CD4-positive, alpha-beta T cell treated with Interleukin-15 for 4 hours (primary cell): Measurements from ENCODE around the gene RBFOX1.

Experiments used
- DNase-seq: peaks from one replicate; pipeline ENCODE4 v3.0.0-alpha.2; 2020; ENCODE audit warnings: low spot score

The RBFOX1 gene

DNA sequence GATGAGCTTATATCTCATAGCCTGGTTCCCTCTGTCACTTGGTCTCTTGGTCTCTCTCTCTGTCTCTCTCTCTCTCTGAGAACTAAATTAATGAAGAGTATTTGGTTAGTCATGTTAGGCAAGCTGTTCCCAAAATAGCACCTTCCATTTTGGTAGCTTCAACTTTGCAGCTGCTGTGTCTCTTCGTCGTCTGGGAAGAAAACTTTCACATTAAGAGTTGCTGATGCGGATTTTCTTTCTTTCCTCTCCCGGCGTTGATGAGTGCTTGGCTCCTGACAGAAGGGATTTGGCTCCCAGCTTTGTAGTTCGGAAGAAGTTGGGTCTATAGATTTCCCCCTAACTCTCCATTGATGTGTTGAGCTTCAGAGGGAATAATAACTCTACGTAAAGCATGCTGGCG is at the start of gene RBFOX1:
RBFOX1 (plus strand) TSS at position 235 of the 400 bp plus-strand sequence.
- no peak for DNase-seq

DNA sequence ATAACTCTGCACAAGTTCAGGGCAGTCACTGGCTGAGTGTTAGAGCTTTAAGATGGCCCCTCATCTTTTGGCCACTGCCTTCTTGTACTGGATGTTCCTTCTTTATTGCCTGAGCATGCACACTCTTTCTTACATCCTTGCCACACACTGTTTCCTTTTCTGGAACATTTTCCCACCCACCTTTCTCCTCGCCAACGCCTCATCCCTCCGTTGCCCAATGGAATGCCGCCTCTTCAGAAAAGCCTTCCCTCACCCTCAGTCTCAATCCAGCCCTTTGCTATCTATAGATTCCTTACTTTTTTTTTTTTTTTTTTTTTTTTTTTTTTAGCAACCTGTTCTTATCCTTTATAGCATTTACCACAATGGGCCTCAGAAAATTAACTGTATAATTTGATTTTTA is 47.9 kb upstream of the RBFOX1 start:
- no peak for DNase-seq

DNA sequence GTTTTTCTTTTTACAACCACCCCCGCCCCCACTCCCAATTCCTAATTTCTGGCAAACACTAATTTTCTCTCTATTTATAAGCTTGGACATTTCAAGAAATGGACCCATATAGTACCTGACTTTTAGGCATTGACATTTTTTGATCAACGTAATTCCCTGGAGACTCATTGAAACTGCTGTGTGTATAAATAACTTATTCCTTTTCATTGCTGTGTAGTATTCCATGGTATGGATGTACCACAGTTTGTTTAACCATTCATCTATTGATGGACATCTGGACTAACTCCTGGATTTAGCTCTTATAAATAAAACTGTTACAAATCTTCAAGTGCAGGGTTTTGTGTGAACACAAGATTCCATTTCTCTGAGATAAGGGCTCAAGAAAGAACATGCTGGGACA is 47.1 kb upstream of the RBFOX1 start:
- no peak for DNase-seq

- DNase-seq, result no peak
These were observed 43.3 kb upstream of the RBFOX1 start for GRCh38 chr16:7289299-7289698.

- DNase-seq, result no peak
These were observed 42.0 kb upstream of the RBFOX1 start for GRCh38 chr16:7290682-7291081.

- no peak for DNase-seq
These were observed 38.6 kb upstream of the RBFOX1 start for GRCh38 chr16:7294020-7294419.

GRCh38 chr16:7303052-7303610 is 29.5 kb upstream of the RBFOX1 start:
- DNase-seq, result no peak

DNA sequence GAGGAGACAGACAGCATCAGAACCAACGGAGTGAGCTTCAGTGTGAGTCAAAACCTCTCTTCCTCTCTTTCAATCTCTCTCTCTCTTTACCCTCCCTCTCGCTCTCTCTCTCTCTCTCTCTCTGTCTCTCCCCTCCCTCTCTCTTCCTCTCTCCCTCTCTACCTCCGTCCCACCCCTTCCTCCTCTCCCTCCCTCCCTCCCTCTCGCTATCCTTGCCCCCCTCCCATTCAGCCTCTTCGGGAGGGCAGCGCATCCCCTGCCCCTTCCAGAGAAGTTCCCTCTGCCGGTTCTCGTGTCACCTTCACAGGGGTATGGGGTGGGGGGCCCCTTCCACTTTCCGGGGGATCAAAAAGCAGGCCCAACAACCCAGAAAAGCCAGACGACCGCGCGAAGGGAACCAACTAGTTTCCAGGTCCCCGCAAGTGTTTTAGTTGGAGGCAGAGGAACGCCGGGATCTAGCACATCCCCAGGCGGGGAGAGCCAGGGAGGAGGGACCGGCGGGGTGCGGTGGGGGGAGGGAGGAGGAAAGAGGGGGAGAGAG is 28.9 kb upstream of the RBFOX1 start:
- no peak for DNase-seq

- DNase-seq, result no peak
These were observed 28.4 kb upstream of the RBFOX1 start for GRCh38 chr16:7304279-7304678.

- DNase-seq, result no peak
These were observed 27.7 kb upstream of the RBFOX1 start for GRCh38 chr16:7304958-7305357.

- no peak for DNase-seq
These were observed 19.5 kb upstream of the RBFOX1 start for GRCh38 chr16:7313170-7313569.

GRCh38 chr16:7314163-7314562 is 18.5 kb upstream of the RBFOX1 start:
- DNase-seq, result no peak

DNA sequence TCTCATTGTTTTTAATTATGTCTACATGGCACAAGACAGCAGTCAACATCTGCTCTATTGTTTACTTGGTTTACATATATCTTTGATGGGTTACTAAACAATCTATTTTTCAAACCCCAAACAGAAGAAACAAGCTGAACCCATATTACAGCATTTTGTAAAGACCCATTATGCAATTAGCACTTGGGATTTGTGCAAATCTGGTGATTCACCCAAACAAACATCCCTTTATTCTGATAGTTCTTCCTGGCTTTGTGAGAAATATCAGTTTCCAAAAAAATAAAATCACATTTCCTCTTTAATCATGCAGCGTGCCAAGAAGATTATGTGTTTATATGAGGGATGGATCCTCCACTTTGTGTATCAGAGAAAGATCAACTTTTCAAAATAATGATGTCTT is 16.8 kb upstream of the RBFOX1 start:
- DNase-seq, result no peak

GRCh38 chr16:7316281-7316888 is 16.3 kb upstream of the RBFOX1 start:
- DNase-seq, result no peak

GRCh38 chr16:7317982-7318381 is 14.7 kb upstream of the RBFOX1 start:
- DNase-seq, result no peak

GRCh38 chr16:7318686-7319085 is 14.0 kb upstream of the RBFOX1 start:
- DNase-seq, result no peak

GRCh38 chr16:7319514-7319913 is 13.1 kb upstream of the RBFOX1 start:
- no peak for DNase-seq

- DNase-seq, result no peak
These were observed 11.0 kb upstream of the RBFOX1 start for GRCh38 chr16:7321661-7322060.

- DNase-seq, result no peak
These were observed 8.3 kb upstream of the RBFOX1 start for GRCh38 chr16:7324321-7324720.

- DNase-seq, result no peak
These were observed 6.8 kb upstream of the RBFOX1 start for GRCh38 chr16:7325834-7326233.

GRCh38 chr16:7330709-7331108 is 1.9 kb upstream of the RBFOX1 start:
- DNase-seq, result no peak

DNA sequence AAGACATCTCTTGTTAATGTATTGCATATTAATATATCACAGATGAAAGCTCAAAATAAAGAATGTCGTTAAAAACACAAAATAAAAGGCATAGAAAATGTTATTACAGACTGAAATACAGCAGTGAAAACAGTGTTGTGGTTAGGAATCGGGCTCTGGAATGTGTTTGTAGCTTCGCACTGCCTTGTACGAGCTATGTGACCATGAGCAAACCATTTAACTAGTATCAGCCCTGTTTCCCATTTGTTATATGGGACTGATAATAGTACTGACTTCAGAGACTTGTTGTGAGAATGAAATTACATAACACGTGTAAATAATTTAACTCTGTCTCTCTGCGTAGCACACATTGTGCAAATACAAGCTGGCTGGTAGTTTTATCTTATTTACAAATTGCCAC is 648 bp upstream of the RBFOX1 start:
- DNase-seq, result no peak

DNA sequence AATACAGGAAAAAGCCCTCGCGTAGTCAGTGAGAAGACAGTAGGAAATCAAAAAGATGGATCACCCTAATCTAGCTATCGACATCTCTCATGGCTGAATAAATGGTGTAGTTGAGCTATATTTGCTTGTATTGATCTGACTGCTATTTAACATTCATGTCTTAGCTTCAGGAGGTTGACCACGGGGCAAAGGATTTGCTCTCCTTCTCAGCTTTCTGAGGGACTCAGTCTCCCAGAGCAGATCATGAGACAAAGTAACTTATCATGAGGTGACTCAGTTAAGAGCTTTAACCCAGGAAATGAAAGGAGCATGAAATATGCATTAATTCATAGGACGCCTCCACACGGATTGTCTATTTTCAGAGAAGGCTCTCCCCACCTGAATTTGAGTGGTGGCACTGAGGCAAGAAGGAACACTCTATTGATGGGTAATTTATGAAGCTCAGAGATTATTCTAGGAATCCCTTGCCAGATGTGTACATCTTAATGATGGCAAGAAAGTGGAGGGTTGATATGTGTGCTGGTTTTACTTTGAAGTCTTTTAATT is 608 bp downstream of the RBFOX1 start:
- no peak for DNase-seq
